H9 (cell line): ENCODE measurements around the gene MVD. TPM values are rescaled to one million over a fixed set of nuclear protein-coding genes. Genes with fewer than 3 reads are reported as not detected.

Experiments
- DNase-seq: peaks from one replicate; pipeline ENCODE4 v3.0.0-alpha.2; 2017
- H2AFZ ChIP-seq: one replicate; pipeline ENCODE4 v1.6.1; 2013; ENCODE audit warnings: mild to moderate bottlenecking, low read length, control low read depth, moderate library complexity
- H2AK5ac ChIP-seq: 2 replicates; pipeline ENCODE4 v1.6.1; 2013; ENCODE audit warnings: low read length, control low read depth, mixed read lengths; ENCODE audit not compliant: insufficient read length
- H2BK120ac ChIP-seq: one replicate; pipeline ENCODE4 v1.6.1; 2013; ENCODE audit warnings: low read depth, mild to moderate bottlenecking, low read length, control low read depth, inconsistent platforms; ENCODE audit not compliant: poor library complexity, severe bottlenecking
- H2BK12ac ChIP-seq: 2 replicates; pipeline ENCODE4 v1.6.1; 2013; ENCODE audit warnings: low read length, control low read depth, mixed read lengths, low read depth; ENCODE audit not compliant: insufficient read length
- H2BK15ac ChIP-seq: 2 replicates; pipeline ENCODE4 v1.6.1; 2013; ENCODE audit warnings: low read depth, low read length, control low read depth
- H2BK20ac ChIP-seq: one replicate; pipeline ENCODE4 v1.6.1; 2013; ENCODE audit warnings: low read depth, mild to moderate bottlenecking, low read length, control low read depth, inconsistent platforms; ENCODE audit not compliant: poor library complexity, severe bottlenecking
- H2BK5ac ChIP-seq: 2 replicates; pipeline ENCODE4 v1.6.1; 2013; ENCODE audit warnings: low read length, control low read depth, mixed read lengths; ENCODE audit not compliant: insufficient read length
- H3K14ac ChIP-seq: 2 replicates; pipeline ENCODE4 v1.6.1; 2013; ENCODE audit warnings: low read length, control low read depth; ENCODE audit not compliant: insufficient read depth
- H3K18ac ChIP-seq: 2 replicates; pipeline ENCODE4 v1.6.1; 2013; ENCODE audit warnings: low read depth, mild to moderate bottlenecking, mixed read lengths, low read length, control low read depth; ENCODE audit not compliant: insufficient read length
- H3K23ac ChIP-seq: 2 replicates; pipeline ENCODE4 v1.6.1; 2013; ENCODE audit warnings: low read length, control low read depth, mixed read lengths, low read depth; ENCODE audit not compliant: insufficient read length
- H3K23me2 ChIP-seq: 2 replicates; pipeline ENCODE4 v1.6.1; 2013; ENCODE audit warnings: low read depth, mild to moderate bottlenecking, mixed read lengths, low read length, control low read depth; ENCODE audit not compliant: insufficient read length, poor library complexity, severe bottlenecking
- H3K27ac ChIP-seq: 2 replicates; pipeline ENCODE4 v1.5.1; 2013; ENCODE audit warnings: low read length, control low read depth, mixed read lengths, low read depth; ENCODE audit not compliant: insufficient read length
- H3K27me3 ChIP-seq: 2 replicates; pipeline ENCODE4 v1.6.1; 2013; ENCODE audit warnings: low read length, control low read depth, inconsistent platforms; ENCODE audit not compliant: insufficient read depth
- H3K4ac ChIP-seq: 2 replicates; pipeline ENCODE4 v1.6.1; 2013; ENCODE audit warnings: low read depth, mild to moderate bottlenecking, control low read depth, inconsistent platforms, low read length, moderate library complexity
- H3K4me1 ChIP-seq: 2 replicates; pipeline ENCODE4 v1.6.1; 2013; ENCODE audit warnings: low read length, control low read depth, inconsistent platforms; ENCODE audit not compliant: insufficient read depth
- H3K4me2 ChIP-seq: 2 replicates; pipeline ENCODE4 v1.6.1; 2013; ENCODE audit warnings: low read length, control low read depth, mixed read lengths; ENCODE audit not compliant: insufficient read length, insufficient read depth
- H3K56ac ChIP-seq: 2 replicates; pipeline ENCODE4 v1.6.1; 2013; ENCODE audit warnings: low read depth, mild to moderate bottlenecking, mixed read lengths, low read length, control low read depth; ENCODE audit not compliant: insufficient read length
- H3K79me1 ChIP-seq: 2 replicates; pipeline ENCODE4 v1.6.1; 2013; ENCODE audit warnings: low read depth, mild to moderate bottlenecking, moderate library complexity, low read length, control low read depth, inconsistent platforms; ENCODE audit not compliant: insufficient read depth, poor library complexity, severe bottlenecking
- H3K79me2 ChIP-seq: 2 replicates; pipeline ENCODE4 v1.6.1; 2013; ENCODE audit warnings: low read length, control low read depth, inconsistent platforms; ENCODE audit not compliant: insufficient read depth
- H3K9ac ChIP-seq: 2 replicates; pipeline ENCODE4 v1.6.1; 2013; ENCODE audit warnings: low read length, control low read depth, mixed read lengths; ENCODE audit not compliant: insufficient read length; ENCODE audit errors: extremely low read depth
- H3K9me3 ChIP-seq: one replicate; pipeline ENCODE4 v1.6.1; 2013; ENCODE audit warnings: low read depth, low read length, inconsistent platforms; ENCODE audit not compliant: control insufficient read depth
- H3T11ph ChIP-seq: one replicate; pipeline ENCODE4 v1.6.1; 2013; ENCODE audit warnings: mild to moderate bottlenecking, low read length, control low read depth, inconsistent platforms
- H4K20me1 ChIP-seq: one replicate; pipeline ENCODE4 v1.6.1; 2013; ENCODE audit not compliant: control insufficient read depth, insufficient read length, insufficient read depth
- H4K5ac ChIP-seq: 2 replicates; pipeline ENCODE4 v1.6.1; 2013; ENCODE audit warnings: low read depth, mild to moderate bottlenecking, mixed read lengths, low read length, control low read depth; ENCODE audit not compliant: insufficient read length
- H4K8ac ChIP-seq: replicated peaks from 2 replicates; pipeline ENCODE4 v1.6.1; 2013; ENCODE audit warnings: low read length, control low read depth, mixed read lengths, low read depth; ENCODE audit not compliant: insufficient read length
- H4K91ac ChIP-seq: 2 replicates; pipeline ENCODE4 v1.6.1; 2013; ENCODE audit warnings: low read depth, mild to moderate bottlenecking, moderate library complexity, mixed read lengths, low read length, control low read depth; ENCODE audit not compliant: insufficient read length
- H3K27ac Mint-ChIP-seq, 3 experiments: 2 replicates in 2 of 3; 3 replicates in 1 of 3; pipeline ENCODE4 v1.8.0; 2020 to 2021; ENCODE audit warnings: mixed read lengths in 3 of 3, mild to moderate bottlenecking in 1 of 3, moderate library complexity in 1 of 3
- H3K27me3 Mint-ChIP-seq: 2 replicates; pipeline ENCODE4 v1.8.0; 2021; ENCODE audit warnings: low read depth, mild to moderate bottlenecking, moderate library complexity, mixed read lengths
- H3K36me3 Mint-ChIP-seq, 3 experiments: 2 replicates in 2 of 3; 3 replicates in 1 of 3; pipeline ENCODE4 v1.8.0; 2020 to 2021; ENCODE audit warnings: low read depth in 3 of 3, mixed read lengths in 3 of 3; ENCODE audit not compliant: insufficient read depth in 1 of 3
- H3K4me1 Mint-ChIP-seq, 2 experiments: 2 replicates each; pipeline ENCODE4 v1.8.0; 2020; ENCODE audit warnings: mixed read lengths in 2 of 2
- H3K4me3 Mint-ChIP-seq, 2 experiments: 2 replicates in 1 of 2; 3 replicates in 1 of 2; pipeline ENCODE4 v1.8.0; 2020 to 2021; ENCODE audit warnings: mild to moderate bottlenecking in 2 of 2, mixed read lengths in 2 of 2, moderate library complexity in 1 of 2
- H3K9me3 Mint-ChIP-seq, 2 experiments: 2 replicates in 1 of 2; 3 replicates in 1 of 2; pipeline ENCODE4 v1.8.0; 2020; ENCODE audit warnings: mild to moderate bottlenecking in 2 of 2, mixed read lengths in 2 of 2, moderate library complexity in 1 of 2
- CTCF ChIP-seq: fragments of 200-600 bp; sonication (generic); conservative IDR thresholded peaks from 3 replicates; pipeline ENCODE4 v1.8.0; 2021; ENCODE audit warnings: antibody characterized with exemption, mild to moderate bottlenecking
- WGBS: extraction: QIAGEN DNeasy Blood & Tissue Kit; methylation state at CpG from one replicate; pipeline ENCODE4 v1.1.7; 2013; ENCODE audit warnings: missing lambda C conversion rate, low lambda C conversion rate, mixed read lengths; ENCODE audit not compliant: insufficient read length; ENCODE audit errors: extremely low coverage; 5-methylcytosine and 5-hydroxymethylcytosine counted together
- total RNA-seq: library from RNA; stranded (reverse); gene quantifications from 2 replicates; pipeline ENCODE4 v1.2.1, GENCODE V29; 2021

Gene MVD
- total RNA-seq, 1 experiment from 2014 or later, result 53.2 TPM

- H3K27me3 Mint-ChIP-seq, result peaks cover 13% of the 10 kb centered on the region
- no peak overlapping the region; the same call in 1 of the 2 replicates for H3K14ac ChIP-seq
- no peak overlapping the region for H2BK15ac ChIP-seq
- H4K8ac ChIP-seq, result no peak overlapping the region
- H3K36me3 Mint-ChIP-seq, result peaks cover 8 to 38% (median 33%) of the 10 kb centered on the region in 3 experiments; a peak in 6 of 7 replicates
- DNase-seq, result no peak
- no peak overlapping the region for H2BK12ac ChIP-seq
- no peak overlapping the region for H3K4me2 ChIP-seq
- H3K9me3 ChIP-seq, result no peaks in the 10 kb centered on the region
- peaks cover 15% of the 10 kb centered on the region for H3K23me2 ChIP-seq
- no peak overlapping the region for H3T11ph ChIP-seq
- no peak overlapping the region for H2BK5ac ChIP-seq
- no CpG with 5 or more reads among the region's 11 CpGs for WGBS
- H3K4me1 Mint-ChIP-seq, result peaks cover 4 to 27% of the 10 kb centered on the region in 2 experiments
- H3K79me1 ChIP-seq, result no peaks in the 10 kb centered on the region
- no peaks in the 10 kb centered on the region for H4K20me1 ChIP-seq
- no peak overlapping the region for H3K23ac ChIP-seq
- H3K27ac Mint-ChIP-seq, result peak overlapping the region in 1 of 3 experiments; percentile 51; a peak in 1 of 7 replicates
- H3K27ac ChIP-seq, result no peak overlapping the region
- TF ChIP-seq CTCF, result no peak
- no peak overlapping the region for H2BK120ac ChIP-seq
- H3K4me1 ChIP-seq, result no peaks in the 10 kb centered on the region
- H2AK5ac ChIP-seq, result no peak overlapping the region
- no peak overlapping the region for H2BK20ac ChIP-seq
- H3K79me2 ChIP-seq, result no peaks in the 10 kb centered on the region
- H3K56ac ChIP-seq, result no peak overlapping the region
- H4K5ac ChIP-seq, result no peak overlapping the region
- no peak overlapping the region for H3K9ac ChIP-seq
- H3K4me3 Mint-ChIP-seq, result peak overlapping the region in 1 of 2 experiments; percentile 26; a peak in 2 of 5 replicates
- no peak overlapping the region for H3K18ac ChIP-seq
- H2AFZ ChIP-seq, result no peak overlapping the region
- H4K91ac ChIP-seq, result no peak overlapping the region
- H3K4ac ChIP-seq, result no peak overlapping the region
- no peaks in the 10 kb centered on the region; a peak in 1 of 5 replicates for H3K9me3 Mint-ChIP-seq
- H3K27me3 ChIP-seq, result no peaks in the 10 kb centered on the region
Observed at GRCh38 chr16:88632587-88632930, 30.3 kb downstream of the MVD start.
